Neural crest cell (in vitro differentiated cells): Measurements from ENCODE around the gene BDKRB2. TPM values are rescaled to one million over a fixed set of nuclear protein-coding genes. Genes with fewer than 3 reads are reported as not detected.

Experiments used
- DNase-seq: peaks from one replicate; pipeline ENCODE4 v3.0.0; 2021; ENCODE audit warnings: low read depth, mixed read lengths, low spot score
- H3K27ac Mint-ChIP-seq: one replicate; pipeline ENCODE4 v1.8.0; 2021; ENCODE audit warnings: mild to moderate bottlenecking, mixed read lengths; ENCODE audit not compliant: unreplicated experiment
- H3K27me3 Mint-ChIP-seq: 2 replicates; pipeline ENCODE4 v1.8.0; 2021; ENCODE audit warnings: low read depth, mild to moderate bottlenecking, mixed read lengths
- H3K36me3 Mint-ChIP-seq: 2 replicates; pipeline ENCODE4 v1.8.0; 2021; ENCODE audit warnings: low read depth, mild to moderate bottlenecking, mixed read lengths
- H3K4me1 Mint-ChIP-seq: 2 replicates; pipeline ENCODE4 v1.8.0; 2021; ENCODE audit warnings: mixed read lengths
- H3K4me3 Mint-ChIP-seq: one replicate; pipeline ENCODE4 v1.8.0; 2021; ENCODE audit warnings: mild to moderate bottlenecking, mixed read lengths
- H3K9me3 Mint-ChIP-seq: 2 replicates; pipeline ENCODE4 v1.8.0; 2021; ENCODE audit warnings: mixed read lengths
- CTCF ChIP-seq: fragments of 200-600 bp; sonication (generic); conservative IDR thresholded peaks from 2 replicates; pipeline ENCODE4 v1.5.0; 2021; ENCODE audit warnings: antibody characterized with exemption, mild to moderate bottlenecking
- total RNA-seq: library from RNA; stranded (reverse); gene quantifications from 2 replicates; pipeline ENCODE4 v1.2.1, GENCODE V29; 2021

The BDKRB2 gene
- total RNA-seq, 1 donor from 2014 or later = 0.09 TPM

DNA sequence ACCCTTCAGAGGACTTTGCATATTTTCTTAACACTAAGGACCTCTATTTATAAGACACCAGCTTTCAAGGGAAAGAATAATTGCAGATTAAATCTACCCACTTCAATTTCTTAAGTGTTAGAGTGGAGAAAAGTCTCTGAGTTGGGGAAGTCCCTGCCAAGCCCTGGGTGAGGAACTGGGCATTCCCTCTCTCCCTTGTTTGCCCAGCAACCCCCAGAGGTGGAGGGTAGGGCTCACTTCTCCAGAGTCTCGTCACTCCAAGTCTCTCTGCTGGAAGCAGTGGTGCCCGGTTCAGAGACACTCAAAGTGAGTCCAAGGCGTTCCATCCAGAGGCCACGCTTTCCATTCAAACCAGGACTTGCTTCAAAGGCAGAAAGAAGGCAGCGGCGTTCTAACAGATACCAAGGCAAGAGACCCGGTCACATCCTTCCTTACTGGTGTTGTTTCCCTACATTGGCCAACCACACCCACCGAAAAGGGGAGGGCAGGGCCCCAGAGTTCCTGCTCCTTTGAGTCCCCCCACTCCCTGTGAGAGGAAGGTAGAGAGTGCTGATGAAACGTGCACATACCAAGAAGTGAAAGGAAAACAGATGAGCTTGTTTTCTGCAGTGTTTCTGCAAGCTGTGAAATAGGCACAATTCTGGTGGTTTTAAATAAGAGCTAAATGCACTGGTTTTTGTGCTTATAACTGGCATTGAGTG, 6.1 kb upstream of the BDKRB2 start:
- Mint-ChIP-seq H3K27ac (no peak overlapping the region), H3K4me3 (no peak overlapping the region), H3K27me3 (peaks cover 15% of the 10 kb centered on the region), H3K36me3 (no peaks in the 10 kb centered on the region), H3K4me1 (peaks cover 6% of the 10 kb centered on the region), H3K9me3 (no peaks in the 10 kb centered on the region)
- TF ChIP-seq CTCF = no peak
- no peak for DNase-seq

GRCh38 chr14:96201157-96201556, 3.5 kb upstream of the BDKRB2 start:
- Mint-ChIP-seq H3K36me3 (no peaks in the 10 kb centered on the region), H3K9me3 (no peaks in the 10 kb centered on the region), H3K27ac (no peak overlapping the region), H3K27me3 (peaks cover 23% of the 10 kb centered on the region), H3K4me1 (peaks cover 12% of the 10 kb centered on the region), H3K4me3 (no peak overlapping the region)
- TF ChIP-seq CTCF = no peak
- DNase-seq = no peak

DNA sequence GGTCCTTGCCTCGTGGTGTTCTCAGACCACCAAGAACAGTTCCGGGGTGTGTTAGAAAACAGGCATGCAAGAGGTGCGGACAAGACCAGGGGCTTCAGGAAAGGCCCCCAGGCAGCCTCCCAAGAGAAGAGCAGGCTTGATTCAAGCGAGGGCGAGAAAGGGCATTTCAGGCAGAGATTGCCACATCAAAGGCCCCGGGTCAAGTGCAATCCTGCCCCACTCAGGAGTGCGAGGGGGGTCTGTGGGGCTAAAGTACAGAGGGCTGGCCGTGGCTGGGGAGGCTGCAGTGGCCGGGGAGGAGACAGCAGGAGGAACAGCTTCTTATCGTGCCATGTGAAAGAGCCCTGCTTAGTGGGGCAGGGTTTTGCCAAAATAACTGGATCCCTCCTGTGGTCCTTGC, 2.7 kb upstream of the BDKRB2 start:
- Mint-ChIP-seq H3K27me3 (peaks cover 23% of the 10 kb centered on the region), H3K4me3 (peak overlapping the region; percentile 73), H3K9me3 (no peaks in the 10 kb centered on the region), H3K27ac (no peak overlapping the region), H3K36me3 (no peaks in the 10 kb centered on the region), H3K4me1 (peaks cover 12% of the 10 kb centered on the region)
- TF ChIP-seq CTCF = no peak
- no peak for DNase-seq

DNA sequence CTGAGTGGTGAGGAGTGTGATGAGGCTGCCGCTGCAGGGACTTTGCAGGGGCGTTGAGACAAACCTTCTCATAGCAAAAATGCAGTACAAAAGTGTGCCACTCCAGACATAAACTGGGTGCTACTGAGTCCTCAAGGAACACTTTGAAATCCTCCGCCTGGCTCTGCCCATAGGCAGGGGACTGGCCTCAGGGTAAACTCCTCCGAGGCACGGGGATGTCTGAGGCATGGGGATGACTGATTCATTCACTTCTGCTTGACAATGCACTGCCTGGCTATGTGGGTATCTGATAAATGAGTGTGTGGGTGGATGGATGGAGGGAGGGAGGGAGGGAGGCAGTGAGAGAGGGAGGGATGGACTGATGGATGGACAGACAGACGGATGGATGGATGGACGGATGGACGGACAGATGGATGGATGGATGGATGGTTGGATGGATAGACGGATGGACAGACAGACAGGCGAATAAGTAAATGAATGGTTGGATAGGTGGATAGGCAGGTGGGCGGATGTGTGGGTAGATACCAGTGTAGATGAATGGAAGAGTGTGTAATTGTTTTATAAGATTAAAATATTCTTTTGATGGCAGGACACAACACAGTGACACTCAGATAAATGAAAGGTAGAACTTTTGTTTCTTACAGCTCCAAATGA, 2.1 kb upstream of the BDKRB2 start:
- Mint-ChIP-seq H3K9me3 (no peaks in the 10 kb centered on the region), H3K4me3 (no peak overlapping the region), H3K4me1 (peaks cover 12% of the 10 kb centered on the region), H3K27ac (no peak overlapping the region), H3K27me3 (peaks cover 23% of the 10 kb centered on the region), H3K36me3 (no peaks in the 10 kb centered on the region)
- TF ChIP-seq CTCF = no peak
- DNase-seq = no peak

DNA sequence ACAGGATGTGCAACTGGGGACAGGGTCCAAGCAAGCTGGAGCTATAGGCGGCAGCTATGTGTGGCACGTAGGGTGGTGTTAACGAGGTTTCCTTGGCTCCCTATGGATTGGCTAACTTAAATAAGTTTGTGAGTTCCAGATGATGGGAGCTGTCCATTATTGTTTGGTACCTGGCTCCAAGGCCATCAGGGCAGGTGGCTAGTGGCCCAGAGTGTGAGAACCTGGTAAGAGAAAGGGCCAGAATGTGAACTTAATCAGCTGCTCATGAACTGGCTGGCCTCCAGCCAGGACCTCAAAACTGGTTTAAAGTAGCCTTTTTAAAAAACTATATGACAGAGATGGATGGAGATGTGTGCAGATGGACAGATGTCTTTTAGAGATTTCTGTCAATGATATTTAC, 1.5 kb upstream of the BDKRB2 start:
- Mint-ChIP-seq H3K9me3 (no peaks in the 10 kb centered on the region), H3K4me1 (peaks cover 12% of the 10 kb centered on the region), H3K27ac (no peak overlapping the region), H3K36me3 (no peaks in the 10 kb centered on the region), H3K27me3 (peaks cover 23% of the 10 kb centered on the region), H3K4me3 (no peak overlapping the region)
- DNase-seq = no peak
- TF ChIP-seq CTCF = no peak
